Measurements from ENCODE around the gene EIF1B. TPM values are rescaled to one million over a fixed set of nuclear protein-coding genes. Genes with fewer than 3 reads are reported as not detected.

The EIF1B gene
- total RNA-seq, 6 donors from 2014 or later: 26.2 to 49.1 (median 38.8) TPM

- no peak for TF ChIP-seq POLR2AphosphoS5 (IDR thresholded peaks at IDR 0.05)
- TF ChIP-seq POLR2A (IDR thresholded peaks at IDR 0.05): no peak
- no peak overlapping the region for H3K4me3 ChIP-seq
- H3K27ac ChIP-seq: no peak overlapping the region
- 83 to 94% methylated on average over 2 of the region's 2 CpGs for WGBS, 2 donors
- H3K27me3 ChIP-seq: no peaks in the 10 kb centered on the region
- H3K36me3 ChIP-seq: no peaks in the 10 kb centered on the region
- DNase-seq (no peak), ATAC-seq (ENCODE audit: low FRiP score in 2 of 2) (no peak)
- H3K4me1 ChIP-seq: no peaks in the 10 kb centered on the region
- peaks cover 0 to 5% (median 4%) of the 10 kb centered on the region in 4 donors for H3K9me3 ChIP-seq
These were observed 45.9 kb downstream of the EIF1B start for GRCh38 chr3:40355410-40355809.

- no peak overlapping the region for H3K27ac ChIP-seq
- H3K27me3 ChIP-seq: no peaks in the 10 kb centered on the region
- ATAC-seq (ENCODE audit: low FRiP score in 2 of 2) (no peak), DNase-seq (no peak)
- 71 to 95% methylated on average over 1 of the region's 1 CpG for WGBS, 2 donors
- H3K4me3 ChIP-seq: no peak overlapping the region
- H3K9me3 ChIP-seq: no peaks in the 10 kb centered on the region
- no peaks in the 10 kb centered on the region for H3K36me3 ChIP-seq
- no peaks in the 10 kb centered on the region for H3K4me1 ChIP-seq
- TF ChIP-seq POLR2AphosphoS5 (IDR thresholded peaks at IDR 0.05) (no peak), EP300 (IDR thresholded peaks at IDR 0.05) (no peak), POLR2A (IDR thresholded peaks at IDR 0.05) (no peak), CTCF (IDR thresholded peaks at IDR 0.05) (no peak)
These were observed 48.9 kb downstream of the EIF1B start for GRCh38 chr3:40358454-40358853.

Other genes with a start within 250 kb of the EIF1B start
- 1 to 10 TPM; 2.1 to 9.6 (median 3.9) TPM for gene ENTPD3, start 77.5 kb downstream of the EIF1B start, total RNA-seq
- gene RPL14, start 147.6 kb downstream of the EIF1B start, total RNA-seq: 1,000 to 10,000 TPM in 2 of 6 donors, 100 to 1,000 TPM in 4; 173 to 1,676 (median 348) TPM
- gene ZNF619, start 167.4 kb downstream of the EIF1B start, total RNA-seq: 10 to 100 TPM in 1 of 6 donors, 1 to 10 TPM in 5; 4.4 to 10.5 (median 5.9) TPM
- 1 to 10 TPM; 2.1 to 9.6 (median 5.3) TPM for gene ZNF620, start 196.3 kb downstream of the EIF1B start, total RNA-seq
- gene ZNF621, start 215.3 kb downstream of the EIF1B start, total RNA-seq: 10 to 100 TPM; 14.3 to 39.8 (median 17.6) TPM

Measured in upper lobe of left lung (tissue), 6 donors.